Osteoblast (primary cell): ENCODE measurements around the gene HIRA. TPM values are rescaled to one million over a fixed set of nuclear protein-coding genes. Genes with fewer than 3 reads are reported as not detected.

Experiments
- DNase-seq: peaks from one replicate; pipeline ENCODE4 v3.0.0; 2011; ENCODE audit warnings: low spot score, mixed read lengths; ENCODE audit not compliant: insufficient read length; ENCODE audit errors: missing footprints
- H2AFZ ChIP-seq: 2 replicates; pipeline ENCODE4 v1.6.0; 2011; ENCODE audit warnings: mild to moderate bottlenecking, low read length
- H3K27ac ChIP-seq: 2 replicates; pipeline ENCODE4 v1.5.1; 2011; ENCODE audit warnings: mild to moderate bottlenecking, low read depth, low read length, moderate library complexity
- H3K27me3 ChIP-seq: 2 replicates; pipeline ENCODE4 v1.6.0; 2012; ENCODE audit warnings: mild to moderate bottlenecking, control low read depth, inconsistent platforms, low read length, moderate library complexity; ENCODE audit not compliant: insufficient read depth
- H3K36me3 ChIP-seq: 2 replicates; pipeline ENCODE4 v1.5.1; 2011; ENCODE audit warnings: mild to moderate bottlenecking, low read length, control low read depth, moderate library complexity; ENCODE audit not compliant: insufficient read depth
- H3K4me1 ChIP-seq: 2 replicates; pipeline ENCODE4 v1.5.1; 2011; ENCODE audit warnings: mild to moderate bottlenecking, low read length, control low read depth, moderate library complexity; ENCODE audit not compliant: insufficient read depth
- H3K4me2 ChIP-seq: 2 replicates; pipeline ENCODE4 v1.6.0; 2011; ENCODE audit warnings: mild to moderate bottlenecking, low read length; ENCODE audit not compliant: insufficient read depth
- H3K4me3 ChIP-seq: fragments of 200-600 bp; sonication (generic); 3 replicates; pipeline ENCODE4 v1.5.1; 2012; ENCODE audit warnings: mild to moderate bottlenecking, low read length, inconsistent platforms; ENCODE audit not compliant: insufficient read depth
- H3K79me2 ChIP-seq: 2 replicates; pipeline ENCODE4 v1.6.0; 2012; ENCODE audit warnings: mild to moderate bottlenecking, low read length, control low read depth, inconsistent platforms; ENCODE audit not compliant: insufficient read depth
- H3K9me3 ChIP-seq: 2 replicates; pipeline ENCODE4 v1.5.1; 2011; ENCODE audit warnings: low read depth, low read length, control low read depth
- H4K20me1 ChIP-seq: 2 replicates; pipeline ENCODE4 v1.6.0; 2012; ENCODE audit warnings: mild to moderate bottlenecking, low read length, control low read depth; ENCODE audit not compliant: insufficient read depth
- CTCF ChIP-seq: IDR thresholded peaks from 2 replicates; pipeline ENCODE4 v1.5.1; 2011; ENCODE audit warnings: mild to moderate bottlenecking, low read depth, low read length, moderate library complexity; ENCODE audit errors: extremely low read depth
- total RNA-seq: library from RNA; depleted of rRNA; stranded (reverse); fragments of >200 nt; gene quantifications from 2 replicates; pipeline ENCODE4 v1.2.3, GENCODE V29; 2012

HIRA gene
- total RNA-seq, 1 donor = 22.1 TPM

- H3K4me3 ChIP-seq = no peak overlapping the region
- TF ChIP-seq CTCF = no peak
Measured at GRCh38 chr22:19304547-19304946, 127.0 kb downstream of the HIRA start.

GRCh38 chr22:19303785-19304184, 127.7 kb downstream of the HIRA start:
- no peak overlapping the region for H3K4me2 ChIP-seq
- H3K9me3 ChIP-seq = no peaks in the 10 kb centered on the region
- H4K20me1 ChIP-seq = no peaks in the 10 kb centered on the region
- H2AFZ ChIP-seq = no peak overlapping the region
- no peaks in the 10 kb centered on the region for H3K4me1 ChIP-seq
- H3K4me3 ChIP-seq = no peak overlapping the region
- no peak for TF ChIP-seq CTCF
- H3K27ac ChIP-seq = no peak overlapping the region
- no peak for DNase-seq
- no peaks in the 10 kb centered on the region for H3K36me3 ChIP-seq
- no peaks in the 10 kb centered on the region for H3K79me2 ChIP-seq
- H3K27me3 ChIP-seq = peaks cover 3% of the 10 kb centered on the region

More at GRCh38 chr22:19304547-19304946, 127.0 kb downstream of the HIRA start:
- Histone ChIP-seq H4K20me1 (no peaks in the 10 kb centered on the region), H2AFZ (no peak overlapping the region), H3K27ac (no peak overlapping the region), H3K36me3 (no peaks in the 10 kb centered on the region), H3K79me2 (no peaks in the 10 kb centered on the region), H3K27me3 (peaks cover 3% of the 10 kb centered on the region), H3K4me1 (no peaks in the 10 kb centered on the region), H3K9me3 (no peaks in the 10 kb centered on the region), H3K4me2 (no peak overlapping the region)
- no peak for DNase-seq

- H3K9me3 ChIP-seq = no peaks in the 10 kb centered on the region
- peaks cover 13% of the 10 kb centered on the region for H3K4me1 ChIP-seq
- H3K4me2 ChIP-seq = no peak overlapping the region
- DNase-seq = no peak
- no peaks in the 10 kb centered on the region for H3K79me2 ChIP-seq
- no peak overlapping the region for H3K4me3 ChIP-seq
- no peaks in the 10 kb centered on the region for H3K27me3 ChIP-seq
- no peak overlapping the region for H3K27ac ChIP-seq
- H3K36me3 ChIP-seq = no peaks in the 10 kb centered on the region
- H2AFZ ChIP-seq = no peak overlapping the region
- no peaks in the 10 kb centered on the region for H4K20me1 ChIP-seq
- no peak for TF ChIP-seq CTCF
Measured at GRCh38 chr22:19295733-19296132, 135.8 kb downstream of the HIRA start.

GRCh38 chr22:19292458-19293230, 138.9 kb downstream of the HIRA start:
- Histone ChIP-seq H3K9me3 (no peaks in the 10 kb centered on the region), H3K27me3 (no peaks in the 10 kb centered on the region), H3K27ac (no peak overlapping the region), H3K79me2 (peaks cover 8% of the 10 kb centered on the region), H2AFZ (peak overlapping the region; percentile 98), H3K36me3 (no peaks in the 10 kb centered on the region), H4K20me1 (peaks cover 6% of the 10 kb centered on the region), H3K4me2 (peak overlapping the region; percentile 99), H3K4me3 (peak overlapping the region; percentile 77), H3K4me1 (peaks cover 43% of the 10 kb centered on the region)
- DNase-seq = no peak
- no peak for TF ChIP-seq CTCF
